PC-9 (cell line): ENCODE data around the gene SMIM28. TPM values are rescaled to one million over a fixed set of nuclear protein-coding genes. Genes with fewer than 3 reads are reported as not detected.

Experiments
- BruUV-seq: library from RNA; stranded (reverse); fragments of 400-500 nt; replicated peaks from 2 replicates; lab custom pipeline; 2021; lab: Mats Ljungman, UMichigan
- CTCF ChIA-PET: fragments of 300-600 bp; sonication (Branson Sonifier 250); formaldehyde crosslinking; loops from one replicate; lab custom pipeline; 2022; ENCODE audit warnings: antibody characterized with exemption; lab: Charles Lee
- POLR2A ChIA-PET: fragments of 300-600 bp; sonication (Branson Sonifier 250); formaldehyde crosslinking; loops from one replicate; lab custom pipeline; 2022; ENCODE audit warnings: antibody characterized with exemption; ENCODE audit not compliant: unreplicated experiment; lab: Charles Lee
- DNase-seq, 2 experiments: peaks; one replicate each; pipeline versions ENCODE4 v3.0.0 to v3.0.0-alpha.2; 2015 to 2022; ENCODE audit warnings: mixed read lengths in 1 of 2
- H2AFZ ChIP-seq: fragments of 200-600 bp; sonication (generic); 2 replicates; pipeline ENCODE4 v1.8.1; 2017; ENCODE audit warnings: antibody characterized with exemption
- H3F3A ChIP-seq: fragments of 200-600 bp; sonication (generic); 2 replicates; pipeline ENCODE4 v1.8.1; 2017; ENCODE audit warnings: antibody characterized with exemption, mild to moderate bottlenecking, low read depth; ENCODE audit not compliant: insufficient read depth
- H3K27ac ChIP-seq: fragments of 200-600 bp; sonication (generic); 2 replicates; pipeline ENCODE4 v1.6.1; 2016; ENCODE audit warnings: mixed run types
- H3K27me3 ChIP-seq: fragments of 200-600 bp; sonication (generic); 2 replicates; pipeline ENCODE4 v1.6.1; 2016; ENCODE audit warnings: low read depth, mixed run types; ENCODE audit not compliant: insufficient read depth
- H3K36me3 ChIP-seq: fragments of 200-600 bp; sonication (generic); 2 replicates; pipeline ENCODE4 v1.6.1; 2016; ENCODE audit warnings: low read depth, mixed run types
- H3K4me1 ChIP-seq: fragments of 200-600 bp; sonication (generic); replicated peaks from 2 replicates; pipeline ENCODE4 v1.6.1; 2016; ENCODE audit warnings: mixed run types; ENCODE audit not compliant: insufficient read depth
- H3K4me2 ChIP-seq: fragments of 200-600 bp; sonication (generic); 2 replicates; pipeline ENCODE4 v1.6.1; 2017; ENCODE audit warnings: mixed run types
- H3K4me3 ChIP-seq: fragments of 200-600 bp; sonication (generic); 2 replicates; pipeline ENCODE4 v1.6.1; 2016; ENCODE audit warnings: mixed run types
- H3K79me2 ChIP-seq: fragments of 200-600 bp; sonication (generic); 2 replicates; pipeline ENCODE4 v1.6.1; 2017; ENCODE audit warnings: low read depth, mixed run types
- H3K9me2 ChIP-seq: fragments of 200-600 bp; sonication (generic); 2 replicates; pipeline ENCODE4 v1.8.1; 2017; ENCODE audit warnings: mild to moderate bottlenecking; ENCODE audit not compliant: insufficient read depth
- H3K9me3 ChIP-seq: fragments of 200-600 bp; sonication (generic); 2 replicates; pipeline ENCODE4 v1.8.1; 2016; ENCODE audit warnings: low read depth; ENCODE audit not compliant: insufficient read depth
- H4K20me1 ChIP-seq: fragments of 200-600 bp; sonication (generic); 2 replicates; pipeline ENCODE4 v1.8.1; 2017; ENCODE audit not compliant: insufficient read depth
- CTCF ChIP-seq: fragments of 200-600 bp; sonication (generic); conservative IDR thresholded peaks from 2 replicates; pipeline ENCODE4 v1.6.1; 2017; ENCODE audit warnings: mixed run types, antibody characterized with exemption, mild to moderate bottlenecking, moderate library complexity
- EZH2 ChIP-seq: fragments of 200-600 bp; sonication (generic); IDR thresholded peaks from 2 replicates; pipeline ENCODE4 v1.8.0; 2017; ENCODE audit warnings: antibody characterized with exemption, low read depth
- intact Hi-C: fragments of 100-400 bp; cut with micrococcal nuclease; formaldehyde crosslinking; loops from one replicate; pipeline ENCODE4 v1.10.0; 2022; ENCODE audit not compliant: unreplicated experiment
- total RNA-seq: library from RNA; stranded (reverse); gene quantifications from 2 replicates; pipeline ENCODE4 v1.2.3, GENCODE V29; 2021

SMIM28 gene
- total RNA-seq, 1 experiment from 2014 or later = not detected

DNA sequence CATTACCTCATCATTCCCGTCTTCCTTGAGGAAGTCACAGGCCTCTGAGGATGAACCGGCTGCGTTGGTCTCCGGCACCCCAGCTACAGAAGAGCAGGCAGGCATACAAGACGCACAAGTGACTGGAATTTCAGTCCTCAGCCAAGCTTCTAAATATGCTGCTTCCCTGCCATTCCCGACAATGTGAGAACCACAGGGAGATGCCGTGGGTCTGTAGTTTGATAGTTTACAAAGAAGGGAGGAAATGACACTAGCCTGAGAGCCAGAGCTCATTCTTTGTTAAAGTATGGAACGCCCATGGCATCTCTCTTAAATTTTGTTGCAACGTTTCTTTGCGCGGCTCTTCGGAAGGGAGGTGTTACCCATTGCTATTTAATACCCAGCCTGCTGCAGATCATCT is 52.1 kb downstream of the SMIM28 start:
- CTCF ChIA-PET = interaction anchor here (0.7 to 1.5 kb wide), 2 partner anchors 107 to 122 kb away, joined by 4 to 10 read pairs; no protein-coding TSS in a partner anchor

GRCh38 chr6:138430361-138431145 is 52.8 kb downstream of the SMIM28 start:
- Histone ChIP-seq H3K79me2 (no peaks in the 10 kb centered on the region), H3F3A (no peaks in the 10 kb centered on the region), H3K4me1 (no peaks in the 10 kb centered on the region), H3K27ac (no peak overlapping the region), H3K4me3 (no peak overlapping the region), H3K36me3 (no peaks in the 10 kb centered on the region), H4K20me1 (no peaks in the 10 kb centered on the region; the same call in 1 of the 2 replicates), H2AFZ (no peak overlapping the region), H3K4me2 (no peak overlapping the region), H3K27me3 (no peaks in the 10 kb centered on the region), H3K9me3 (no peaks in the 10 kb centered on the region), H3K9me2 (no peaks in the 10 kb centered on the region)
- TF ChIP-seq EZH2 = no peak
- no TSS peak for BruUV-seq
- intact Hi-C loops = no loop called here
- no peak for DNase-seq
- CTCF ChIA-PET = interaction anchor here (0.5 to 1.5 kb wide), 2 partner anchors 20 to 106 kb away, joined by 6 to 10 read pairs; no protein-coding TSS in a partner anchor
- POLR2A ChIA-PET = no interaction called here

More for the DNA sequence above, 52.1 kb downstream of the SMIM28 start:
- TF ChIP-seq EZH2 (no peak), CTCF (no peak)
- BruUV-seq = no TSS peak
- no peak for DNase-seq
- Histone ChIP-seq H4K20me1 (no peaks in the 10 kb centered on the region; the same call in 1 of the 2 replicates), H3K36me3 (no peaks in the 10 kb centered on the region), H3K4me1 (no peaks in the 10 kb centered on the region), H3K79me2 (no peaks in the 10 kb centered on the region), H3K4me3 (no peak overlapping the region), H3K9me2 (no peaks in the 10 kb centered on the region), H3K9me3 (no peaks in the 10 kb centered on the region), H3K27me3 (no peaks in the 10 kb centered on the region), H2AFZ (no peak overlapping the region), H3F3A (no peaks in the 10 kb centered on the region), H3K27ac (no peak overlapping the region), H3K4me2 (no peak overlapping the region)
- POLR2A ChIA-PET = no interaction called here
- intact Hi-C loops = loop anchor here (1.0 to 2.0 kb wide), 3 partner anchors 79 to 313 kb away; no protein-coding TSS in a partner anchor

- H3K27ac ChIP-seq = no peak overlapping the region
- H3K4me3 ChIP-seq = no peak overlapping the region
- H3K27me3 ChIP-seq = no peaks in the 10 kb centered on the region
- H2AFZ ChIP-seq = no peak overlapping the region
- POLR2A ChIA-PET = no interaction called here
- DNase-seq = no peak
- H3F3A ChIP-seq = no peaks in the 10 kb centered on the region
- CTCF ChIA-PET = no interaction called here
- no peaks in the 10 kb centered on the region for H3K4me1 ChIP-seq
- H3K9me3 ChIP-seq = no peaks in the 10 kb centered on the region
- intact Hi-C loops = no loop called here
- no TSS peak for BruUV-seq
- no peaks in the 10 kb centered on the region for H3K79me2 ChIP-seq
- TF ChIP-seq CTCF (no peak), EZH2 (no peak)
- H3K4me2 ChIP-seq = no peak overlapping the region
- H3K9me2 ChIP-seq = no peaks in the 10 kb centered on the region
- H3K36me3 ChIP-seq = no peaks in the 10 kb centered on the region
- no peaks in the 10 kb centered on the region; the same call in 1 of the 2 replicates for H4K20me1 ChIP-seq
Observed at GRCh38 chr6:138431256-138432062, 53.8 kb downstream of the SMIM28 start.
